Right lung (tissue), 5 donors: ENCODE measurements around the gene CNOT3. TPM values are rescaled to one million over a fixed set of nuclear protein-coding genes. Genes with fewer than 3 reads are reported as not detected.

Experiments
- DNase-seq, 2 donors: peaks; one replicate each; pipeline ENCODE4 v3.0.0-alpha.2; 2013
- polyA plus RNA-seq, 5 donors: library from polyadenylated mRNA; unstranded; fragments of 120-200 nt; gene quantifications; one replicate each; pipeline versions ENCODE4 v1.2.1 to v1.2.3, GENCODE V29; 2013; ENCODE audit warnings: inconsistent platforms in 1 of 5, low replicate concordance in 1 of 5; ENCODE audit not compliant: insufficient read length in 5 of 5, insufficient read depth in 1 of 5

Gene CNOT3
- polyA plus RNA-seq, 5 donors: 54.3 to 69.4 (median 59.5) TPM

- DNase-seq: peak; percentile 98
Measured at GRCh38 chr19:54115109-54116063, 22.2 kb upstream of the CNOT3 start, which contains the start of the genes PRPF31 and TFPT. PRPF31 (plus strand) TSS chr19:54115754; CDS start chr19:54118279, 2,525 bp downstream. TFPT (minus strand) TSS chr19:54115657; CDS start chr19:54115269, 388 bp downstream.

GRCh38 chr19:54121259-54121658 is 16.3 kb upstream of the CNOT3 start:
- no peak for DNase-seq

- DNase-seq: no peak
Measured at GRCh38 chr19:54123682-54124081, 13.9 kb upstream of the CNOT3 start.

DNA sequence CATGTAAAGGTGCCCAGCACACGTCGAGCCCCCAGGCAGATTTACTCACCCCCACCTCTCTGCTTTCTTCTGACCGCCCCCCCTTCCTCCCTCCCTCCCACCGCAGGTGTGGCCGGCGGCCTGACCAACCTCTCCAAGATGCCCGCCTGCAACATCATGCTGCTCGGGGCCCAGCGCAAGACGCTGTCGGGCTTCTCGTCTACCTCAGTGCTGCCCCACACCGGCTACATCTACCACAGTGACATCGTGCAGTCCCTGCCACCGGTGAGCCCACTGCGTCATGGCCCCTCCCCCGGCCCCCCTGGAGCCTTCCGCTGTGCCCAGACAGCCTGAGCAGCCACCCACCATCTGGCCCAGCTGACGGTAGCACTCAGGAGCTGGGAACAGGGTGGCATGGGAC is 13.2 kb upstream of the CNOT3 start:
- no peak for DNase-seq

GRCh38 chr19:54125713-54126112 is 11.8 kb upstream of the CNOT3 start:
- DNase-seq: no peak

DNA sequence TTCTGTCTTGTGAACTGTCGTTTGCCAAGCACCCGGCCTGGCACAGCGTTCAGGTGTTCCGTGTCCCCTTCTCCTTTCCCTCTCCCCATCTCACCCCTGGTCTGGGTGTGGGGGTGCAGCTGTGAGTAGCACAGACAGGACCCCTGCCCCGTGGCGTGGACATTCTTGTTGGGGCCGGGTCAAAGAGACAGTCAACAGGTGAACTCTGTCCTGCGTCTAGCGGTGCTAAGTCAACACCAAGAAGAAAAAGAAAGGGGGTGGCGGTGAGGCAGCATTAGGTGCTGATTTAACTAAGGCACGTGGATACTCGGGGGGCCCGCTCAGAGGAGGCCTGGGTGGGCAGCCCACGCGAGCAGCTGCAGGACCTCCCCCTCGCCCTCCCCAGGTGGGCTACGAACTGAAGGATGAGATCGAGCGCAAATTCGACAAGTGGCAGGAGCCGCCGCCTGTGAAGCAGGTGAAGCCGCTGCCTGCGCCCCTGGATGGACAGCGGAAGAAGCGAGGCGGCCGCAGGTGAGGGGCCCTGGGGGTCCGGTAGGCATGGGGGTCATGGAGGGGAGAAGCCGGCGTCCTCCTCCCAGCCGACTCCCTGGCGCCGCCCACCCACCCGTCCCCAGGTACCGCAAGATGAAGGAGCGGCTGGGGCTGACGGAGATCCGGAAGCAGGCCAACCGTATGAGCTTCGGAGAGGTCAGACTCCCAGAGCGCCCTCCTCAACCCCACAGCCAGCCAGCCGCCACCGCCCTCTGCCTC is 9.7 kb upstream of the CNOT3 start:
- DNase-seq: no peak

GRCh38 chr19:54128441-54128725 is 9.2 kb upstream of the CNOT3 start:
- no peak for DNase-seq

GRCh38 chr19:54128796-54129616 is 8.6 kb upstream of the CNOT3 start:
- no peak for DNase-seq

GRCh38 chr19:54129617-54129996 is 8.0 kb upstream of the CNOT3 start:
- no peak for DNase-seq

DNA sequence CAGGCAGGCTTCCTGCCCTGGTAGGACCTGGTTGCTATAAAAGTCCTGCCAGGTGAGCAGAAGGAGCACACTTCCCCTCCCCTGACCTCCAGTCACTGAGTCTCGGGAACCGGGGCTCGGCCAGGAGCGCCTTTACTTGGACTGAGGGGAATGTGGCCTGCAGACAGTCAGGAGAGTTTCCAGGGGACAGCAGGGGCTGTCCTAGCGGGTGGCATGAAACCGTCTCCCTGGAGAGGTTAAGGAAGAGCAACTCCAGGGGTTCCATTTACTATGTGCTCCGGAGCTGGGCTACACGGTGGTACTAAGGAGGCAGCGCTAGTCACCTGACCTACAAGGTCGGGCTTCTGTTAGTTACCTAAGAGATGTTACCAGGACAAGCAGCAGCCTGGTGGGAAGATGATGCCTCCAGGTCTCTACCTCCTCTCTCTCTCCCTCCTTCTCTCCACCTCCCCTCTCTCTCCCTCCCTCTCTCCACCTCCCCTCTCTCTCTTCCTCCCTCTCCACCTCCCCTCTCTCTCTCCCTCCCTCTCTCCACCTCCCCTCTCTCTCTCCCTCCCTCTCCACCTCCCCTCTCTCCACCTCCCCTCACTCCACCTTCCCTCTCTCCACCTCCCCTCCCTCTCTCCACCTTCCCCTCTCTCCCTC is 4.1 kb upstream of the CNOT3 start:
- peak; percentile 45 to 53 for DNase-seq

DNA sequence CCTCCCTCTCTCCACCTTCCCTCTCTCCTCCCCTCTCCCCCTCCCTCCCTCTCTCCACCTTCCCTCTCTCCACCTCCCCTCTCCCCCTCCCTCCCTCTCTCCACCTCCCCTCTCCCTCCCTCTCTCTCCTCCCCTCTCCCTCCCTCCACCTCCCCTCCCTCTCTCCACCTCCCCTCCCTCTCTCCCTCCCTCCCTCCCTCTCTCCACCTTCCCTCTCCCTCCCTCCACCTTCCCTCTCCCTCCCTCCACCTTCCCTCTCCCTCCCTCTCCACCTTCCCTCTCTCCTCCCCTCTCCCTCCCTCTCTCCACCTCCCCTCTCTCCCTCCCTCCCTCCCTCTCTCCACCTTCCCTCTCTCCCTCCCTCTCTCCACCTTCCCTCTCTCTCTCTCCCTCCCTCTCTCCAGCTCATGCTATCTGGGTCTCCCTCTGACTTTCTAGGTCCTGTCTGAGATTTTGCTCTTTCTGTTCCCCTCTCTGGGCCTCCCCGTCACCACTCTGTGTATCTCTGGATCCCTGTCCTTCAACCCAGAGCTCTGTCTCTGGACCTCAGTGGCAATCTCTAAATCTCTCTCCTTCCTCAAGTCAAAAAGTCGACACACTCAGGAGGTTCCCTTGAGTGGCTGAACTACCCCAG is 3.5 kb upstream of the CNOT3 start:
- DNase-seq: no peak

- no peak for DNase-seq
Measured at GRCh38 chr19:54136086-54136863, 1.3 kb upstream of the CNOT3 start.

DNA sequence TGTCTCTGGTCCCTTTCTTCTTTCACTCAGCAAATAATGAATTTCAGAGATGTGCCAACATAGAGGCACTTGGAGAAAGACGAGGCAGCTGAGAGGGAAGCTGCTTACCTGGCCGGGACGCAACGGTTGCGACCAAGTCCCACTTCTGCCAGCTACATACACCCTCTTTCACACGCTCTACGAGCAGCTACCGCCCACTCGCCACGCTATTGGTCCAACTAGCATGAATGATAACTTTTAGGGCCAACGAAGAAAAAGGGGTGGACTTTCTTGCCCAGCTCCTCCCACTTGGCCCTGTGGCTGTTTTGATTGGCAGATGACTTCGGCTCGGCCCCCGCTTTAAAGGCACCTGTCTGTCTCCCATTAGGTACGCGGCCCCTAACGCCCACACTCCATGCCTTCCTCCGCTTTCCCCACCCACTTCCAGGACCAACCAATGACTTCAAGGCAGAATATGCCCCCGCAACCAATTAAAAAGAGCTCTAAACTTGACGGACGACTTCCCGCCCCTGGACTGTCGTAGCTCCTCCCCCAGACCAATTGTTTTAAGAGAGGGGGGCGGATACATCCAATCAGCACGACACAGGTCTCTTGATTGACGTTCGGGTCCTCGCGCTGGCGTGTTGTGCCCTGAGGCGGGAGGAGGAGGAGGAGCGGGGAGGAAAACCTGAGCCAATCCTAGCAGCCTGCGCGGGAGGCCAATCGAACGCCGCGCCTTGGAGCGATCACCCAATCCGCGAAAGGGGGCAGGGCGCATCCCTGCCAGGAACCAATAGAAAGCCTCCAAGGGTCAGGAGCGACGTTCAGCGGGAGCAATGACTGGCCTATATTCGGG is 481 bp upstream of the CNOT3 start:
- peak; percentile 100 for DNase-seq

- no peak for DNase-seq
Measured at GRCh38 chr19:54138489-54139256, 1.1 kb downstream of the CNOT3 start.

- no peak for DNase-seq
Measured at GRCh38 chr19:54141356-54141755, 3.8 kb downstream of the CNOT3 start.

GRCh38 chr19:54142166-54142780 is 4.7 kb downstream of the CNOT3 start:
- no peak for DNase-seq

GRCh38 chr19:54145541-54146158 is 8.1 kb downstream of the CNOT3 start:
- no peak for DNase-seq
